ENCODE results near the gene KLHL29.

The KLHL29 gene

DNA sequence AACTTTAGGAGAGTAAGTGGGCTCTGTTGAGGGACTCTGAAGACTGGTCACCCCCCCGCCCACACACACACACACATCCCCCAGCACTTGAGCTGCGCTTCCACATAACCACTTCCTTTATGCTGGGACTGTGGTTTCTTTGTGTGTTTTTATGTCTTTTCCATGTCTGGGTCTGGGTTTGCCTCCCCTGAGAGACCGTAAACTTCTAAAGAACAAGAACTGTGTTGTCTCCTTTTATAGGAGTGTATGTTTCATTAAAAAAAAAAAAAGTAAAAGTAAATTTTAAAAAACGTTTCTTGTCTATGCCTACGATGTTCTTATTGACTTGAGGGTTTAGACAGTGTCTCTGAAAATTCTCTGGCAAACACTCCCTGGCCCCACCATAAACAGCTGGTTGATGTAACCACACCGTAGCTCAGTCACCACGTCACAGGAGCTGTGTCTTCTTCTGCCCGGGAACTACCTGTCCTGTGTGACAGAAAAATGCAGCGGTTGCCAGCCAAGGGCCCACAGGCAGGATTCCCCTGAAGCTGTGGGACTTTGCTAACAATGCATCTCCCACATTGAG, 68.0 kb downstream of the KLHL29 start:
- no peak for DNase-seq

DNA sequence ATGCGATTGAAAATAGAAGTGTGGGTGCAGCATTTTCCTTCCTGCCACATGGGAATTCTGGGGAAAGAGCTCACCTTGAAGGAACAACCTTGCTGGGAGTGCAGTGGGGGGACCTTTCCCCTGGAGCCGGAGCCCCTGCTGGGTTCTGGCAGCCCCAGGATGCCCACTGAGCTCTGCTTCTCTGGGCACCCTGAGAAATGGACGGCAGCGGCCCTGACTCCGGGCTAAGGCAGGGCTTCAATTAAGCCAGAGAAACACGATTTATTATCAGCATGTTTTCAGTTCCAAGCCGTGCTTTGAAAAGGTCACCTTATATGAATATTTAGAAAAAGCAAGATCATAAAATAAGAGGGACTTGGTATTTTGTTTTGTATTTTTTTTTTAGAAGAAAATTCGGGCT, 68.5 kb downstream of the KLHL29 start:
- DNase-seq, result no peak

- no peak for DNase-seq
Observed at GRCh38 chr2:23453836-23454460, 69.0 kb downstream of the KLHL29 start.

- DNase-seq, result no peak
Observed at GRCh38 chr2:23454501-23455120, 69.6 kb downstream of the KLHL29 start.

GRCh38 chr2:23456396-23456795, 71.4 kb downstream of the KLHL29 start:
- DNase-seq, result no peak

DNA sequence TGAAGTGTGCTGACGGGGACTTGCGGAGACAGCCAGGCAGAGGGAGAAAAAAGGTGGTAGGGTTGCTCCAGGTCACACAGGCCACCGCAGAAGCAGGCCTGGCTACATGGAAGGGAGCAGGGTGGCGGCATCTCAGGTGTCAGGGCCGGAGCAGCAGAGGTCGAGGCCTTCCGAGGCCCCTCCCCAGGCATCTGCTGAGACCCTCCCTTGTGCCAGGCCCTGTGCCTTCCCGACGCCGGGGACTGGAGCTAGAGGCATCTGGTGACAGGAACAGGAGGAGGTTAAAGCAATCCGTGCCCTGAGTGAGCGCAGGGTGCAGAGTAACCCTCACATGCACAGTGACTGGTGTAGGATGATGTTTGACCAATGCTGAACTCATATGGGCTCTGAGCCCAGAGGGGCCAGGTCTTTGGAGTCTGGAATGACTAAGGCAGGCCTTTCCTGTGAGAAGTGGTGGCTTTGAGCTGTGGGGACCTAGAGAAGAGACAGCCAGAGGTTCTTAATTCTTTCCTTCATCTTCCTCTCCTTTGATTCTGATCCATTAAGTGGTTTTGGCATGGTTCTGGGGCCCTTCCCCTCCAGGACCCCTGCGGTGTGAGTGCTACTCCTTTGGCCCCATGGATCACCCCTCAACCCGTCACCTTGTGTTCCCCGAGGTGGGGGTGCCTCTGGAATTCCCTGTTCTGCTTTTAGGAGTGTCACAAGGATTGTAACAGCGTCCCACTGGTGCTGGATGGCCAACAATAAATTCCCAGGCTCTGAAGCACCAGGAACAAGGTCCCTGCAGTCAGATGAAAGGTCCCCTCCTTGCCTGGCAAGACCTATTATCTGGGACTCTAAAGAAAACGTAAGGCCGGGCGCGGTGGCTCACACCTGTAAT, 72.1 kb downstream of the KLHL29 start:
- no peak for DNase-seq

- no peak for DNase-seq
Observed at GRCh38 chr2:23457990-23458682, 73.2 kb downstream of the KLHL29 start.

- DNase-seq, result no peak
Observed at GRCh38 chr2:23459032-23459431, 74.1 kb downstream of the KLHL29 start.

- no peak for DNase-seq
Observed at GRCh38 chr2:23460228-23460627, 75.2 kb downstream of the KLHL29 start.

GRCh38 chr2:23460993-23461392, 76.0 kb downstream of the KLHL29 start:
- DNase-seq, result no peak

GRCh38 chr2:23464156-23464555, 79.2 kb downstream of the KLHL29 start:
- DNase-seq, result no peak

DNA sequence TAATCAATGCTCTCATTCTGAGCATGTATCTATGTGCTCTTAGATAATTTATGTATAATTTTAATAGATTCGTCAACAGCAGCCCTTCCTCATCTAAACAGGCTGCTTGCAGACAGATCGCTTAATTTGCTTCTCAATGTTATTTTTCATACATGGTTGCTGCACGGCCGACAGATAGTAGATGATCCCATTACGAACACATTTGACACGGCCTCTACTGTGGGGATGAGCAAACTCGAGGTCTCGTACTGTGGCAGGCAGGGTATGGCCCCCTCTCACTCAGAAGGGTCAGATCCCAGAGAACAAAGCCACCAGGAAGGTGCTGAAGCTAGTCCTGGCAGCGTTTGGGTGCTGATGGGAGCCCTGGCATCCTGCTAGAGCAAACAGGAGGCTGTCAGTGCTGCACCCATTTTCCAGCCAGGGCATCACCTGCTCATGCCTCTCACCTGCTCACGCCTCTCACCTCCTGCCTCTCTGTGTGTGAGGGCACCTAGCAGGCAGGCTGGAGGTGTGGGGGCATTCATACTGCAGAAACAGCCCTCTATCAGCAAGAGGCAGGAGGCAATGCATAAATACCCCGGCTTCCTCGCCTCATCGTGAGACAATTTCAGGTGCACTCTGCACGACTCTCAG, 80.0 kb downstream of the KLHL29 start:
- no peak for DNase-seq

DNA sequence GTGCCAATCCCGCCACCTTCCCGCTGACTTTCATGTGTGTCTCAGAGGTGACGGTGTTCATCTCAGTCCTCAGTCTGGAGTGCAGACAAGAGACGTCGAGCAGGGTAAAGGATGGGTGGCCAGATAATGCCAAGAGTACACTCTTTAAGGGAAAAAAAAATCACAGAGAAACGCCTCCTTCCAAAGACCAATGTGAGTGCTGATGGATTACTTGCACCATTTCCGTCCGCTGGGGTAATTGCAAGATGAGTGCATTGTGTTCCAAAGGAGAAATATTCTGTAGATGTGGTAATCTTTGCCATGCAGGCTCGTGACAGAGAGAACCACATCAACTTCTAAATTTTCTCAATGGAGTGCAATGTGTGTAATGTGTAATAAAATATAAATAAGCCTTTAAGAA, 81.0 kb downstream of the KLHL29 start:
- no peak for DNase-seq

- DNase-seq, result no peak
Observed at GRCh38 chr2:23467618-23468017, 82.6 kb downstream of the KLHL29 start.

DNA sequence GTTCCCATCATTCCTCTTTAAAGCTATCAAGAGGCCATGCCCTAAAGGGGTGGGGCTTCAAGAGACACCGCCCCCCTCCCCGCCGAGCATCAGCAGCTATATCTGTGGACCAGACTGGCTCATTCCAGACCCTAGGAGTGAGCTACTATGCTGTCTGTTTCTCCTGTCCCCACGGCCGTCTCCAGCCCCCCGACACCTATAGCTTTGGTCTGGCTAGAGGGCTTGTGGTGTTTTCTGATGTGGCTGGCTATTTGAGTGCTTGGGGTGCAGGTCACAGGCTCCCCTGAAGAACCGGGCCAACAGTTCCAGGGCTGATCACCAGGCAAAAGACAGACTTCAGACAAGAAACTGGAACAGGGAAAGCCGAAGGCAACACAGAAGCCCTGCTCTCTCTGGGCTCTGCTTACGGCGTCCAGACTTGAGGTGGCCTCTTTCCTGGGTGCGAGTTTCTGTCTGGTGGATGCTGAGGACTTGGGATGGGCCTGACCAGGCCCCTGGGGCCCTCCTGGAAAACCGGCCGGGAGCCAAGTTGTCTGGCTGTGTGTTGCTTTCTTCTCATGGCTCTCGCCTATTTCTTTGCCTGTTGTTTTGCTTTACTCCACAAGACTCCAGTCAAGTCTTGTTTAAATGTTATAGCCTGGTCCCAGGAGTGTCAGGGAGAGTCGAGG, 83.6 kb downstream of the KLHL29 start:
- no peak for DNase-seq

GRCh38 chr2:23469142-23469540, 84.2 kb downstream of the KLHL29 start:
- no peak for DNase-seq

GRCh38 chr2:23475036-23475435, 90.1 kb downstream of the KLHL29 start:
- DNase-seq, result no peak

DNA sequence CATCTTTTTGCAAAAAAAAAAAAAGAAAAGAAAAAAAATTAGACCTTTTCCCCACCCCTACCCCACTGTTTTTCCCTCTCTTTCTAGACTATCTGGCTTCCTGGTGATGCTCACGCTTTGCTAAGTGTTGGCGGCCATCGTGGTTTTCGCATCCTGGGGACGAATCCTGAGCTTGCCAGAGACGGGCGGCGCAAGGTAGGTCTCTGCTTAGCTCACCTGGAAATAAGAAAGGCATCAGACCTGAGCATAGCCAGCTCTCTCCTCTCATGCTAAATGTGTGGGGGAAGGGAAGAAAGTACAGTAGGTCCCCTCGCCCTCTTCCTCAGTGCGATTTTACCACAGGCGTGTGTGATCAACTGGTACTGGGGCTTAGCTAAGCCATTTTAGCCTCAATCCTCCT, 90.5 kb downstream of the KLHL29 start:
- DNase-seq, result no peak

DNA sequence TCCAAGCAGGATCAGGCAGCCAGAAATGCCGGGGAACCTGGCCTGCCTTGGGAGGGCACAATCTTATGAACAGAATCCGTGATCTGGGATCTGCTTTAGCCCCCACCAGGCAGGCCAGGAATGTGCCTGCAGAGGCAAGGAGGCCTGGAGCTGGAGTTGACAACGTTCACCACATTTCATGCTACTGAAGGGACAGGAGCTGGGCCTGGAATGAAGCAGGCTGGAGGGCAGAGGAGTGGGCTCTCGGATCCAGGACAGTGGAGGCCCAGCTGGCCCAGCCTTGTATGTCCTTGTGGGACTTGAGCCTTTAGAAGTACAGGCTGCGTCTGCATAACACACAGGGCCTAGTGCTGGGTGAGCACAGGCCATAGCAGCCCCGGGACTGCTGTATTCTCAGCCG, 91.8 kb downstream of the KLHL29 start:
- DNase-seq, result no peak

- DNase-seq, result no peak
Observed at GRCh38 chr2:23477392-23477791, 92.4 kb downstream of the KLHL29 start.

DNA sequence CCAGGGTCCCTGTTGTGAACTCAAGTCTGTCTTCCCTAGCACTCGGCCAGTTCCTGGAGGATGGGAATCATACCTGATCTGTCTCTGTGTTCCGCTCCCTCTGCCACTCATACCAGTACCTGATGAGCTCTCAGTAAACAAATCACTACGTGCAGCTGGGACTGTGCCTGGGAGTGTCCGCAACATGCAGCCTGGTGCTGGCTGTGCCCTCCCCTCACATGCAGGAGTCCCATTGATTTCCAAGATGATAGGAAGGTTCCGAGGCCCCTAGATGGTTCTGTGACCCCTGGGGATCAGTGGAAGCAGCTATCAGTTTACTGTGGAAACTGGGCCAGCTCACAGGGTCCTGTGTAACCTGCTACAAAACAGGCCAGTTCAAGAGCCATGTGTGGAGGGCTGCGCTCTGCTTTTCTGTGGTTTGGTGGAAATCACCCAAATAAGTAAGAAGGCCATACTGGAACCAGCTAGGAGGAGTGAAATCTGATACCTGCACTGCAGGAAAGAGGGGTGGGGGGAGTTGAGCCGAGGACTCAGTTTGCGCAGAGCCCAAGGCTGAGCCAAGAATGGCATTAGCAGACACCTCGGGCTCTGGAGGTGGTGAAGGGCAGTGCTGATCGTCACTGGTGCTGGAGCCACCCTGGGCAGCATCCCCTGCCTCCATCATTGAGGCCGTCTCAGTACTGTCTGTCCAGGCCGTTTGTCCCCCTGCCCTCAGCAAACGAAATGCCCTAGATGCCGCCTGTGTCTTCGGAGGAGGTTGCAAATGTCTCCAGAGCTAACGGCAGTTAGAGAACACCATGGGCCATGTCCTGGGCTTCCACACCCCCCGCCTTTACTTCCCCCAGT, 93.3 kb downstream of the KLHL29 start:
- DNase-seq, result no peak

Measured in NCI-H187 treated with DMSO at 0.1 percent for 48 hours (cell line).